ENCODE data around the gene DOCK10.

DOCK10 gene

GRCh38 chr2:225040856-225041206 is 1.4 kb downstream of the DOCK10 start:
- DNase-seq: no peak

DNA sequence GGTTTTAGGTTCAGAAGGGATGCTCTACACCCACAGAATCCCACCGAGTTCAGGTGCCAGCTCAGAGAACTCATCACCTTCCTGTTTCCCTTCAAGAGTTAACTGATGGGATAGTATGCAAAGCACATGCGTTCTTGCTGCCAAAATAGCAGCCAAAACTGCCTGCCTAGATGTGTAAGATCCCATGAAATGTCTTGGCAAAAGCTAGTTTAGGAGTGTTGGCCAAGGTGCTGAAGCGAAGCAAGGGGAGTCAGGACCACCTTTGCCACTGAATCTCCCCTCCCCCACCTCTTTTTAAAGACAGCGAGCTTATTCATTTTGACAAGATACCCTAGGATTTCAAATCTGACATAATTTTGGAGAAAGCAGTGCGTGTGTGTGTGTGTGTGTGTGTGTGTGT is 2.1 kb downstream of the DOCK10 start:
- no peak for DNase-seq

DNA sequence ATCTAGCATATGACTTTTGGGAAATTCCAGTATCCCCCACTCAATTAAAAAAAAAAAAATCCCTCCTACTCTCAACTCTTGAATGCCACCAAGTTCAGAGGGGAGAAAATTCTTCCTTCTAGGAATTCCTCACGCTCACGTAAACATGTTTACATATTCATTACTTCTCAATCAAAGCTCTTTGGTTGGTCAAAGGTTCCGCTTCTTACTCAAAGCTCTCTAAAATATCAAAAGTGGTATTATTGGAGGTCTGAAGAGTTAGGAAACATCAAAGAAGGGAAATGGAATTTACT is 4.1 kb downstream of the DOCK10 start:
- DNase-seq: no peak

DNA sequence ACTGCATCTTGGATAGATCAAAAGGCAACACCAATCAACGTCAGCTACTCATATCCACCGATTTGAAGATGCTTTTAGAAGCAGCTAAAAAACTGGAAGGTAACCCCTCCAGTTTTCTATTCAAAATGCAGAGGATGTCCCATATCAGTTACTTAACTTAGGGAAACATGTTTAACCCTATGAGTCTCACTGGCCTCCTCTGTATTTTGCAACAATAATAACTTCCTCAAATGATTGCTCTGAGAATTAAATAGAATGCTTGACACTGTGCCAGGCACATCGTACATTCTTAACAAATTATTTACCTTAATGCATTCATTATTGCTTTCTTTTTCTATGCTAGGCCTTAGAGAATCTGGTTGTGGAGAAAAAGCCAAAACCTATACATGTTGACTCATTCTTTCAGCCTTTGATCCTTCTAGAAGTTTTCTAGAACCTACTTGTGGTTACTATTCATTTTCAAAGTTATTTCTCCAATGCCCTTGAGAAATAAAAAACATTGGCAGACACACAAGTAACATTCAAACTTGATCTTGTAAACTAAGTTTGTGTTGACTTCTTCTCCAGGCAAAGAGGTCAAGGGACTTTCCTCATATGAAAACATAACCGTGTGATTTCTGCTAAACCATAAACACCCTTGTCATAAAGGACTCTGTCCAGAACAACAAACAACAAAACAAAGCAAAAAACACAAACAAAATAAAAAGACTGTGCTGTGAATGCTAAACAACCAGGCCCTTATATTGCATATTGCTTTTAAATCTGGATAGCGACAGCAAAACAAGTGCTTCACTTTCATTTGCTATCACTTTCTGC is 4.6 kb downstream of the DOCK10 start:
- DNase-seq: no peak

DNA sequence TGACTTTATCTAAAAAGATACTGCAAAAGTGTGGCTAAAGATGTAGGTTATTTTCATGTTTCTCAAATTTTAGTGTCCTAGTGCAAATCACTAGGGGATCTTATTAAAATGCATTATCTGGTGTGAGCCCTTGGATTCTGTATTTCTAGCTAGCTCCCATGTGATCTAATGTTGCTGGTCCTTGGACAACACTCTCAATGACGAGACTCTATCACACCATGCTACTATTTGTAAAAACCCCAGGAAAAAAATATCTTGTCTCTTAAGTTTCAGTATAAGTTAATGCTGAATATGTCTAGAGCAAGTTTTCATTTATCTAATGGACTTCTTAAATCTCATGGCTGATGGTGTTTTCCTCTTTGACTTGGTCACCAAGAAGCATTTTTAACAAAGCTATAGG is 5.8 kb downstream of the DOCK10 start:
- no peak for DNase-seq

DNA sequence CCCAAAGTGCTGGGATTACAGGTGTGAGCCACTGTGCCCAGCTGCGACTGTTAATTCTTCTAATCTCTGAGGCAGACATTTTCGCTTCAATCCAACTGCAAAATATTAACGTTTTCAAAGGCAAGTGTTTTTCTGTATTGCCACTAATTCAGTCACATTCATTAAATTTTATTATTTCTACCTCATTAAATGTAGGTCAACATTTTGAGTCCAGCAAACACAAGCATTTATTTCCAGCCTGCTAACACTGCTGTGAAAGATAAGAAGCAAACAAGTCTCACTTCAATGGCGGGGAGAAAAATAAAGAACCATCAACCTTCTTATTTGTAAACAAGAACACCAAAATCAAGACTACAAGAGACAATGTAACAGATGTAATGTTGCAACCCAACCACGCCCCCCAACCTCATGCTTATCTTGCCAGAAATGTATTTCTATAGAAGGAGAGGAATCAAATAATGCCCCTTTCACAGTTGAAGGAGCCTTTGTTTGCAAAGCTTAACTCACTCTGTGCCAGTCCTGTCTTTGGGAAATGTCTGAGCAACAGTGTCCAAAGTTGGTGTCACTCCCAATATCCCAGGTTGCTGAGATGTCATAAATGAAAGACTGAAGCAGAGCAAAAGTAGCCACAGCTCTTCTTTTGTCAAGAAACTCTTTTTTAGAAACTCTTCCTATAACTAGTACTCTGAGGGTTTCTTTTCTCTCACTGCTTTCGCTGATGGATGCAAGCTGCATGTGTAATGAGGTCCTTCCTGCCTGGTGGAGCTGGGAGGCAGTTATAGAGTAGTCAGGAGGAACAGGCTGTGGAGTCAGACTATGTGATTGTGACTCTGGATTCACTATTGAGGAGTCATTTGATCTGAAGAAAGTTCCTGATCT is 8.6 kb downstream of the DOCK10 start:
- no peak for DNase-seq

DNA sequence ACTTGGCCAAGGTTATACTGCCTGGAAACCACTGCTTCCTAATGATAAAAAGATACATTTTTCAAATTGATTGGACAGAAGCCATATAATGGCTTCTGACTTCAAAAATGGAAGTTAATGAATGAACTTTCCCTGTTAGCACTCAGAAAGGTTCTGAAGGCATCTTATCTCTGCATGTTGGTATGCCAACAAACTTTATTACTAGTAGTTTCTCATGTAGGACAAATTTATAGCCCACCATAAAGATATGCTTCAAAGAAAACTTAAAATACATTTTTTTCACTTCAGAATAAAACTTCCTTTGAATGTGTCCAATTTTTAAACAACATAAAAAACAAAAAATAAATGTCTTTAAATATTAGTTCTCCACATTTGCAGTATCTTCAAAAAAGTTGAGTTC is 10.0 kb downstream of the DOCK10 start:
- DNase-seq: no peak

DNA sequence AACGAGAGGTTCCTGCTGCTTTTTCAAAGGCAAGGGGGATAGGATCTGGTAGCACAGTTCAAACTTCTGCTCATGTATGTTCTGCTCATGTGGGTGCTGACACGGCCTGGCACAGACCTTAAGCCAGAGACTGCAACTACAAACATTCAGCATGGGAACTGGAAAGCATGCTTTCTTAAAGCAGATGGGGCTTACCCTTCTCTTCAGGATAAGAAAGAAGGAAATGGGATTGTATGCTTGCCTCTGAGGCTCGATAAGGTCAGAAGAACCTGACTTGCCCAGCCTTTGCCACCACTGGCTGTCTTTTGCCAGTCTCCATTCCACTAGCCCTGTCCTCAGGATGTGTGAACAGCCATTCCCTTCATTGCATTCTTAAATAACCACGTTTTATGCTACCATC is 10.7 kb downstream of the DOCK10 start:
- no peak for DNase-seq

- DNase-seq: no peak
Observed at GRCh38 chr2:225030893-225031292, 11.4 kb downstream of the DOCK10 start.

DNA sequence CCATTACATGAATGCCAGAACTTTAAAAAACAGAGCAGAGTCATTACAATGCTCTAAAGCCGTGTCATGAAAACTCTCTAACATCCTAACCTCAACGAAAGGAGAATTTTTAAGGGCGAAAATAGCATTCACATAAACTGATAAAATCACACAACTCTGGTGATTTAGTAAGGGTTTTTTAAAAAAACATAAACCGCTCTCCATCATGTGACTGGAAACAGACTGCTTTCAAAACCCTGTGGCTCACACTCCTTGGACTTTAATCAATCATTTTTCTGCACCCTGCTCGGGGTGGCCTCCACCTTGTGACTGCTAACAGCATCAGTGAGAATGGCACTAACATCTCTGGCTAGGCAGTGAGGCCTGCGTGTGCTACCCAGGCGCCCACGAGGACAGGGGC is 12.1 kb downstream of the DOCK10 start:
- no peak for DNase-seq

DNA sequence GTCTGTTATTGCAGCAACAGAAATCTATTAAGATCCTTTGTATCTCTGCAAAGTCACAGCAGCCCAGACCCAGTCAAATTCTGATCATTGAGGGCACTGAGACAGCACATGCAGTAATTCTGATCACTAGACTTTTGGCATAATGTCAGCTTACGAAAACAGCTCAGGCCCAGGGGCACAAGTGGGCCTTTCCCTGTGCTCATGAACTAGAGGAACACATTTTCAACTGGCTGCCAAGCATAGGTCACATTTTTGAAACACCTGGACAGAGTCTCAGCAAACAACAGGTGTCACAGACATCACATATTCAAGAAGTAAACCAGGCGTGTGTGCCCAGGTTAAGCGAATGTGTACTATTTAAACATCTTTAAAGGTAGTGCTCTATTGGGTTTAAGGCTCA is 13.7 kb downstream of the DOCK10 start:
- DNase-seq: no peak

DNA sequence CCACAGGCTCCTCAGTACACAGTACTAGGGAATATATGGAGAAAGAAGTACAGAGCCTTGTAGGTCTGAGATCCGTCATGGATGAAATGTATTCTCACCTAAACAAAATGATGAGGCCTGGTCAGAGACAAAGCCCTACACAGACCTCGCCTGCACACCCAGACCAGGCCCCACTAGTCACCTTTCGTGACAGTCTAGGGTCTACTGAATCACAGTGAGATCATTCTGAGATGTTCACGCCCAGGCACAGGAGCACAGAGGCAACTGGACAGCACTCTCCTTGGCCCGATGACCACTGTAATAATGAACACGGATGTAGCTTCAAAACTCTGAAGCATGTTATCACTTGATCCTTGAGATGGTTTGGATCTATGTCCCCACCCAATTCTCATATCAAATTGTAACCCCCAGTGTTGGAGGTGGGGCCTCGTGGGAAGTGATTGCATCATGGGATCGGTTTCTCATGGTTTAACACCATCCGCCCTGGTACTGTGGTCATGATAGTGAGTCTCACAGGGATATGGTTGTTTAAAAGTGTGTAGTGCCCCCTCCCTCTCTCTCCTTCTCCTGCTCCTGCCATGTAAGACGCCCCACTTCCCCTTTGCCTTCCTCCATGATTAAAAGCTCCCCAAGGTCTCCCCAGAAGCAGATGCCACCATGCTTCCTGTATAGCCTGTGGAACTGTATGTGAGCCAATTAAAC is 15.1 kb downstream of the DOCK10 start:
- no peak for DNase-seq

GRCh38 chr2:225025917-225026571 is 16.2 kb downstream of the DOCK10 start:
- no peak for DNase-seq

DNA sequence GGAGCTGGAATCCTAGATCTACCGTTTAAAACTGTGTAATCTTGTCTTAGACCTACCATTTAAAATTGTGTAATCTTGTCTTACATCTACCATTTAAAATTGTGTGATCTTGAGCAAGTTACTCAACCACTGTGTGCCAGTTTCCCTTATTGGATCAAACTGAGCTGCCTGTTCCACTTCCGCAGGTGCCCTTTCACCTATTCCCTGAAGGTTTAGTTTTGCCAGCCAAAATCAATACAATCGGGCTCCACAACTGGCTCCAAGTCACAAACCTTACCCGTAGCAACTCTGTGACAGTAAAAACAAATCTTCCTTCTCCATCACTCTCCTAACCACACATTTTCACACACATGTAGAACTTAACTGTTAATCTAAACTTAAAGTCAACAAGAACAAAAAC is 20.1 kb downstream of the DOCK10 start:
- no peak for DNase-seq

DNA sequence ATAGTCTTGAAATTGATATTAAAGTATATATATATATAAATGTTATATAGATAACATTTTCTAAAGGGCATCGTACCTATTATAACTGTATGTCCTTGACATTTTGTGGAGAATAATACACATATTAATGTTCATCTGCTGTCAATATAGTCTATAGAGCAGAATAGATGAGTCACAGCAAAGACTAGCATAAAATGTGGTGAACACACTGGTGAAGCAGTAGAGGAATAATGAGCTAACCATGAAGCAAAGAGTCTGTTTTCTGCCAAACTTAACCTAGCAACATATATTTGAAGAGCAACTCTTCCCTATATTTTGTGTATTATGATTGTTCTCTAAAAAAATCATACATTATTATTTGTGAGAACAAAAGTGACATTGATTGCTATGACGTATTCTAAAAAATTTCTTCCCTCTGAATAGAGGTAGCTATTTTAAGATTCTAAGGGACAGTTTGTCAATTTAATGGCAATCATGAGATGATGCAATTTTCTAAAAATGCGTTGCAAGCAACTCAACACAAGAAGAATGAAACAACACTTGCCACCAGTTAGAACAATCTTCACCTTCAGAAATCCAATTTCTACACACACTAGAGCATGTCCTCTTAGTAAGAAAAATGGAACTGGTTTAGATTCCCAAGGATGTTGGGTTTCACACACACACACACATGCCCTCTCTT is 22.0 kb downstream of the DOCK10 start:
- no peak for DNase-seq

DNA sequence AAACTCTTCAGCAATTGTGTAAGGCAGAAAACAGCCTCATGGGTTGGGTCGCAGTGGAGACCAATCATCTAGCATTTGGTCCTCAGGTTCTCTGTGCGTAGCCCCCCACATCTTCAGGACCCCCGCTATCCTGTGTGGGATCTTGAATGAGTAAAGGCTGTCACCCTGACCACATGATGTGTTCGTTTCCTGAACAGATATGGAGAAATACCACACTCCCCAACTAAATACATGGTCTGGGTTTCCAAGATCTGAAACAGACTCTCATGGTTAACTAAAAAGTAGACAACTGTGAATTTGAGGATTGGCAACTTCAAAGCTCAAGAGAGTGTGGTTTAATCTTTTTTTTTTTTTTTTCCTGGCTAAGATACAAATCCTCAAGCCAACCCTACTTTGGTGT is 23.2 kb downstream of the DOCK10 start:
- no peak for DNase-seq

- DNase-seq: no peak
Observed at GRCh38 chr2:225017713-225018112, 24.6 kb downstream of the DOCK10 start.

DNA sequence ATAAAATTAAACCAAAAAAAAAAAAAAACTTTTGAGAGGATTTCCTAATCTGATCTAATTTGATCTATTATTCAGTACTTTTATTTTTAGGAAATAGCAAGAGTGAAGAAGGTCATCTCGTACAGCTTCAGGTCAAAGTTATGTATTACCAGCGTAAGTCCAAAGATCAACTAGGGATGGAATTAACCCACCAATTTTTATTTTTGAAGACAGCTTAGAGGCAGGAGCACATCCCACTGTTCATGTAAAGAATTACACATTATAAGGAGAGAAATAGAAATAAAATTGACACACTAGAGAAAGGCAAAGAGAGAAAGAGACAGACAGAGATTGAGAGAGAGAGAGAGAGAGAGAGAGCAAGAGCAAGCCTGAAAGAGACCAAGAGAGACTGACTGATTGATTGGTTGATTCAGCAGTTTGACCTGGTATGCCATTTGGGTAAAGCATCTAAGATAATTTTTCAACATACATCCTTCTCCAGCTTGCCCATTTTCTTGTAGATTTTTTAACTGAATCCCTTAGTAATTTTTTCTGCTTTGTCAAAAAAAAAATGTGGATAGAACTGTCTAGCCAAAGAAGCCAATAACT is 25.1 kb downstream of the DOCK10 start:
- DNase-seq: no peak

DNA sequence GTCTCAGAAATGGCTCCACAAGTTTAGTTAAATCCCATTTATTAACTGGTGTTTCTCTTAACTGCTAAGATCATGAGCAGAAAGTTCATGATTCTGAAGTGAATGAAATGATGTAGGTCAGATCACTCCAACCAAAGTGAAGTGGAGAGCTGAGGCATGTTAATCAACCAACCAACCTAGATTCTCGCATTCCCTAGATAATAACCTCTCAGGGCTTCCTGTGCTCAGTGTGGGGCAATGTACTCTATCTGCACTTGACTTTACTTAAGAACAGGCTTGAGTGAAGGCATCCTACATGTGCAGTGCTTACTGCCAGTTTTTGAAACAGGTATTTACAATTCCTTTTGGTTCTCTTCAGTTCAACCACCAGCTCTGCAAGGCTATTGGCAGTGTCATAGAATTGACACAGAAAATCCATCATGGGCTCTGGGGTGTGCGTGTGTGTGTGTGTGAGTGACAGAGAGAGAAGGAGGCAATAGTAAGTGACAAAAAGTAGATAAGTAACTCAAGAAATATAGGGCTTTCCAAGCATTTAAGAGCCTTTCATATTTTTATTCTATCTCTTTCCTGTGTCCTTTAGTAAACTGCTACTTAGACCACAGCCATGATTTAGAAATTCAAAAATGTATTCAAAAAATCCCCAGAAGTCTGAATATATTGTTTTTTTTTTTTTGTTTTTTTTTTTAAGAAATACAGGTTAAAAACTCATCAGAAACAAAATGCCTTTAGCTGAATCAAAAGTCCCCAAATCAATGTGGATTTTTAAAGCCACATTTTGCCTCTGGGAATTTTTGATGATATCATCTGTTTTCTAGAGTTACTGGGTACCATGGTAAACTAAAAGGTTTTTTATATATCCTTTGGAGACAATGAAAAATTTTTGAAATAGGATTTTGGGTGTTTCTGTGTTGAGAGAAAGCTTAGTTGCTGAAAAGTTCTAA is 28.6 kb downstream of the DOCK10 start:
- DNase-seq: no peak

DNA sequence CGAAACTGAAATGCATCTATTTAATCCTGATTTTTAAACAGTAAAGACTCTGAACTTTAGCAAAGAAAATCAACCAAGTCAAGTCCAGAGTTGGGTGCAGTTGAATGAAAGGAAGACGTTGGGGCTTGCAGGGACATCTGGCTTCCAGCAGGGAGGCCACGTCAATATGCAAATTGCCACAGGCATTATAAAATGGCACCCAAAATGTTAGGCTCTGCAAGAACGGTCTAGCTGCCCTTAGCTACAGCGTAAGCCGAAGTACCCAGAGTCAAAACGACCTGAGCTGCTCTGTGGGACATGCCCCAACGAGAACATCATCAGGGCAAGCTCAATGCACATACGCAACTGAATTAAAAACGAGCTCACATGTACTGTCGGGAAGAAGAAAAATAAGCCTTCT is 30.7 kb downstream of the DOCK10 start:
- DNase-seq: no peak

DNA sequence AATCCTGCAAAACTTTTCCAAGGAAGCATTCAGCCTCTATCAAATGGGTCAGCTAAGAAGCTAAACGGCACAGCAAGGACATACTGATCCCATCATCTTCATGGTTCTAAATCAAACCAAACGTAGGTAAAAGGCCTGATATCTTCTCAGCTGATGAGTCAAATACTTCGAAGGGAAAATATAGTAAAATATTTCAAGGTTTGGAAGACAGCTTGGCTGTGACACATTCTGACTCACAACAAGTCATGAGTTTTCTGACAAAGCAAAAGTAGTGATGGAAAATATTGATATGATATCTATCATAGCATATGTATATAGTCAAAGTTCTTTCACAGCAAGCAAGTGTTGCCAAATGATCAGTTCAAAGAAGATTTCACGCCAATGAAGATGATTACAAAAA is 31.5 kb downstream of the DOCK10 start:
- no peak for DNase-seq
